ENCODE measurements around the gene PRSS16.

The PRSS16 gene

DNA sequence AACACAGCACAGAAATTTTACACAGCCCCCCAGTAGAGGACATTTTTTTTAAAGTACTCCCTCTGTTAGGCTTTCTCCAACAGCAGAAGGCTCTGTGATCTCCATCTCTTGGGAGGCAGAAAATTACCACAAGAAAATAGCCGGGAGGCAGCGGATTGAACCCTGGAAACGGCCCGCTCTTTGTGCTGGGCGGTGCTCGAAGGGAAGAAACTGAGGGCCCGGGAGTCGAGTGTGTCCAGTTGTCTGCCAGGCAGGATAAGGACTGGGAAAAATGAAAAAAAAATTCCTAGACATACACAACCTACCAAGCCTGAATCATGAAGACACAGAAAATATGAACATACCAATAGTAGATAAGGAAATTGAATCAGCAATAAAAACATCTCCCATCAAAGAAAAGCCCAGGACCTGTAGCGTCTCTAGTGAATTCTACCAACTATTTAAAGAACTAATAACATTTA, 33.1 kb downstream of the PRSS16 start:
- no peak overlapping the region for H3K9ac ChIP-seq
- H3K4me1 ChIP-seq: no peaks in the 10 kb centered on the region
- H4K20me1 ChIP-seq: no peaks in the 10 kb centered on the region
- no peak overlapping the region for H3K4me3 ChIP-seq
- no peaks in the 10 kb centered on the region for H3K36me3 ChIP-seq
- H3K9me3 ChIP-seq: peaks cover 44% of the 10 kb centered on the region
- TF ChIP-seq Cebpa-rat (IDR thresholded peaks at IDR 0.05): no peak
- no peak overlapping the region for H3K4me2 ChIP-seq
- peaks cover 25% of the 10 kb centered on the region for H3K27me3 ChIP-seq
- no peak overlapping the region for H3K27ac ChIP-seq

GRCh38 chr6:27281105-27281539, 33.6 kb downstream of the PRSS16 start:
- TF ChIP-seq Cebpa-rat (IDR thresholded peaks at IDR 0.05): no peak
- H3K27me3 ChIP-seq: peaks cover 28% of the 10 kb centered on the region
- no peaks in the 10 kb centered on the region for H4K20me1 ChIP-seq
- H3K27ac ChIP-seq: no peak overlapping the region
- peaks cover 47% of the 10 kb centered on the region for H3K9me3 ChIP-seq
- H3K9ac ChIP-seq: no peak overlapping the region
- no peaks in the 10 kb centered on the region for H3K36me3 ChIP-seq
- H3K4me3 ChIP-seq: no peak overlapping the region
- no peak overlapping the region for H3K4me2 ChIP-seq
- H3K4me1 ChIP-seq: no peaks in the 10 kb centered on the region

DNA sequence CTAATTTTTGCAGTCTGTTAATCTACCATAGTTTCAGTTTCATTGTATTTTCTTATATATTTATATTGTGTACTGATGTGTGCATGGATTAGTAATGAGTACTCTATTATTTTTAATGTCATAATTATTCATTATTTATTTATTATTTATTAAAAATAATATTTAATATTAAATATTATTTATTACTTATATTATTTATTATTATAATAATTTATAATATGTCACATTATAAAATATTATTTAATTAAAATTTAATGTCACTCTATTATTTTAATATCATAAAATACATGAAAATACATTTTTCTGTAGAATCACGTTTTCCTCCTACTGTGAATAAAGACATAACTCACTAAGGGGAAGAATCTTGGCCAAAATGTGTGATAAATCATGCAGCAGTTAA, 34.1 kb downstream of the PRSS16 start:
- H3K27me3 ChIP-seq: peaks cover 33% of the 10 kb centered on the region
- no peaks in the 10 kb centered on the region for H3K4me1 ChIP-seq
- H3K4me2 ChIP-seq: no peak overlapping the region
- H3K36me3 ChIP-seq: no peaks in the 10 kb centered on the region
- H3K9ac ChIP-seq: no peak overlapping the region
- H3K9me3 ChIP-seq: peaks cover 51% of the 10 kb centered on the region
- no peak for TF ChIP-seq Cebpa-rat (IDR thresholded peaks at IDR 0.05)
- no peak overlapping the region for H3K27ac ChIP-seq
- no peaks in the 10 kb centered on the region for H4K20me1 ChIP-seq
- no peak overlapping the region for H3K4me3 ChIP-seq

- no peak for TF ChIP-seq Cebpa-rat (IDR thresholded peaks at IDR 0.05)
- H3K4me1 ChIP-seq: no peaks in the 10 kb centered on the region
- no peaks in the 10 kb centered on the region for H4K20me1 ChIP-seq
- no peak overlapping the region for H3K9ac ChIP-seq
- no peaks in the 10 kb centered on the region for H3K36me3 ChIP-seq
- no peak overlapping the region for H3K4me2 ChIP-seq
- no peak overlapping the region for H3K4me3 ChIP-seq
- H3K9me3 ChIP-seq: peaks cover 61% of the 10 kb centered on the region
- peaks cover 47% of the 10 kb centered on the region for H3K27me3 ChIP-seq
- H3K27ac ChIP-seq: no peak overlapping the region
Measured at GRCh38 chr6:27283279-27283678, 35.8 kb downstream of the PRSS16 start.

GRCh38 chr6:27286141-27286540, 38.6 kb downstream of the PRSS16 start:
- H3K4me3 ChIP-seq: no peak overlapping the region
- H3K27me3 ChIP-seq: peaks cover 40% of the 10 kb centered on the region
- H3K36me3 ChIP-seq: no peaks in the 10 kb centered on the region
- peaks cover 57% of the 10 kb centered on the region for H3K9me3 ChIP-seq
- no peak overlapping the region for H3K4me2 ChIP-seq
- TF ChIP-seq Cebpa-rat (IDR thresholded peaks at IDR 0.05): no peak
- no peak overlapping the region for H3K9ac ChIP-seq
- no peaks in the 10 kb centered on the region for H3K4me1 ChIP-seq
- no peak overlapping the region for H3K27ac ChIP-seq
- H4K20me1 ChIP-seq: no peaks in the 10 kb centered on the region

- Histone ChIP-seq H3K27ac (no peak overlapping the region), H3K4me1 (no peaks in the 10 kb centered on the region), H3K4me2 (no peak overlapping the region), H3K9me3 (peaks cover 69% of the 10 kb centered on the region), H3K36me3 (no peaks in the 10 kb centered on the region), H4K20me1 (no peaks in the 10 kb centered on the region), H3K4me3 (no peak overlapping the region), H3K9ac (no peak overlapping the region), H3K27me3 (peaks cover 38% of the 10 kb centered on the region)
- TF ChIP-seq Cebpa-rat (IDR thresholded peaks at IDR 0.05): no peak
Measured at GRCh38 chr6:27287751-27288135, 40.2 kb downstream of the PRSS16 start.

GRCh38 chr6:27288136-27289044, 40.9 kb downstream of the PRSS16 start:
- Histone ChIP-seq H3K4me2 (no peak overlapping the region), H3K4me1 (no peaks in the 10 kb centered on the region), H3K9ac (no peak overlapping the region), H3K27me3 (peaks cover 38% of the 10 kb centered on the region), H4K20me1 (no peaks in the 10 kb centered on the region), H3K9me3 (peaks cover 63% of the 10 kb centered on the region), H3K27ac (no peak overlapping the region), H3K36me3 (no peaks in the 10 kb centered on the region), H3K4me3 (no peak overlapping the region)
- TF ChIP-seq Cebpa-rat (IDR thresholded peaks at IDR 0.05): no peak

DNA sequence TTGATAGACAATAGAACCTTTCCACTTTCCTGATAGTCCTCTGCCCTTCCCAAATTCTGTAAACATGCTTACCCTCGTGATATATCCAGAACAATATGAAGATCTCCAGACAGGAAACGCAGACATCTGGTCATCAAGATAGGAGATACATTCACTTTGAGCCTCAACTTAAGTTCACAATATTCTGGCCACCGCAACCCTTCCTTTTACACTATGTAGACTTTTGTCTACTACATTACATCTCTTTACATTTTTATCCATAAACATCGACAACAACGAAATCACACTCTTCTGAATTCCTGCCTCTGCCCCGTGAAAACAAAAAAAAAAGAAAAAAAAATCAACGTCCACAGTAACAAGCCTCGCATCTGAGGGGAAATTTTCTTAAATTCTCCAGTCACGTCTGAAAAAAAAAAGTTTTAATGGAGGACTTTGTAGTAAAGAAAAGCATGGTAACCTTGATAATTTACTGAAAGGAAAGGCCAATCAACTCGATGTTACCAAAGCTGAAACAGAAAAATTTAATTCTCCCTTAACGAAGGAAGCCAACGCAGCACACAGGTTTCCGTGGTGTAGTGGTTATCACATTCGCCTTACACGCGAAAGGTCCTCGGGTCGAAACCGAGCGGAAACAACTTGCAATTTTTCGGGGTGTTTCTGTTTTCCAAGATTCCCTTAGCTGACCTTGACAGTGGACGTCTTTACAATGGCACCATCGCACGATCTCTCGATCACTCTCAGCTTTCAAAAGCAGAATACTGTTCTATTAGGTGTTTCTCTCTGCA, 42.8 kb downstream of the PRSS16 start:
- Histone ChIP-seq H3K4me1 (no peaks in the 10 kb centered on the region), H3K9ac (no peak overlapping the region), H3K27me3 (peaks cover 48% of the 10 kb centered on the region), H4K20me1 (no peaks in the 10 kb centered on the region), H3K27ac (no peak overlapping the region), H3K9me3 (peaks cover 64% of the 10 kb centered on the region), H3K4me2 (no peak overlapping the region), H3K36me3 (no peaks in the 10 kb centered on the region), H3K4me3 (no peak overlapping the region)
- TF ChIP-seq Cebpa-rat (IDR thresholded peaks at IDR 0.05): no peak

DNA sequence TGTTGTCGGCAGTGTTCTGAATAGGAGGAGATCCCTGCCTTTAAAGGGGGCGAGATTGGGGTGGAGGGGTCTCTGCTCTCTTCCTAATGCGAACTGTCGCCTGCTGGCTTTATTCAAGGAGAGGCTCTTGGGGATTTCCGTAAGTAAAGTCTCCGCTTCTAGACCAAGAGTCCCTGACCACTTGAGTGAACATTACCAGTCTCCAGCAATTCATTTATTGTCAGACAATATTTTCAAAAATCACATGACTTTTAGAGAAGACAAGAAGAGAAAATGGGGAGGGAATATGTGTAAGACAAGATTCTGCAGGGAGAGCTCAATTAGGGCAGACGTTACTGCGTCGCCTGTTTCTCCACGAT, 43.3 kb downstream of the PRSS16 start:
- H3K9me3 ChIP-seq: peaks cover 70% of the 10 kb centered on the region
- H3K9ac ChIP-seq: no peak overlapping the region
- H4K20me1 ChIP-seq: no peaks in the 10 kb centered on the region
- H3K36me3 ChIP-seq: no peaks in the 10 kb centered on the region
- no peak for TF ChIP-seq Cebpa-rat (IDR thresholded peaks at IDR 0.05)
- H3K4me2 ChIP-seq: no peak overlapping the region
- no peak overlapping the region for H3K4me3 ChIP-seq
- peaks cover 54% of the 10 kb centered on the region for H3K27me3 ChIP-seq
- no peaks in the 10 kb centered on the region for H3K4me1 ChIP-seq
- H3K27ac ChIP-seq: no peak overlapping the region

Data from BLaER1 (cell line).